Brain microvascular endothelial cell (primary cell): ENCODE results near the gene CELF1.

Source experiments
- DNase-seq: peaks from one replicate; pipeline ENCODE4 v3.0.0-alpha.2; 2020
- H3K27ac ChIP-seq: fragments of 250-450 bp; sonication (Bioruptor Pico); 2 replicates; pipeline ENCODE4 v1.5.1; 2020; ENCODE audit warnings: mild to moderate bottlenecking, moderate library complexity
- H3K27me3 ChIP-seq: fragments of 250-450 bp; sonication (Bioruptor Pico); replicated peaks from 2 replicates; pipeline ENCODE4 v1.5.1; 2020; ENCODE audit warnings: mild to moderate bottlenecking
- H3K36me3 ChIP-seq: fragments of 250-450 bp; sonication (Bioruptor Pico); replicated peaks from 2 replicates; pipeline ENCODE4 v1.5.1; 2020; ENCODE audit warnings: mild to moderate bottlenecking
- H3K4me3 ChIP-seq: 2 replicates; pipeline ENCODE4 v1.5.1; 2011; ENCODE audit warnings: low read depth, mild to moderate bottlenecking, control low read depth, low read length, moderate library complexity
- in situ Hi-C: cut with HindIII; loops from 2 replicates; pipeline ENCODE4 v1.10.0; 2017; ENCODE audit warnings: low sequenced_read_pairs, low pct_ligation_motif_present
- TF ChIP-seq, protein P1 (sequence below): IDR thresholded peaks from 2 replicates; pipeline ENCODE4 v1.5.1; 2011; ENCODE audit warnings: low read depth, mild to moderate bottlenecking, moderate library complexity, low read length, control low read depth, inconsistent platforms; ENCODE audit errors: missing control alignments

Gene CELF1

DNA sequence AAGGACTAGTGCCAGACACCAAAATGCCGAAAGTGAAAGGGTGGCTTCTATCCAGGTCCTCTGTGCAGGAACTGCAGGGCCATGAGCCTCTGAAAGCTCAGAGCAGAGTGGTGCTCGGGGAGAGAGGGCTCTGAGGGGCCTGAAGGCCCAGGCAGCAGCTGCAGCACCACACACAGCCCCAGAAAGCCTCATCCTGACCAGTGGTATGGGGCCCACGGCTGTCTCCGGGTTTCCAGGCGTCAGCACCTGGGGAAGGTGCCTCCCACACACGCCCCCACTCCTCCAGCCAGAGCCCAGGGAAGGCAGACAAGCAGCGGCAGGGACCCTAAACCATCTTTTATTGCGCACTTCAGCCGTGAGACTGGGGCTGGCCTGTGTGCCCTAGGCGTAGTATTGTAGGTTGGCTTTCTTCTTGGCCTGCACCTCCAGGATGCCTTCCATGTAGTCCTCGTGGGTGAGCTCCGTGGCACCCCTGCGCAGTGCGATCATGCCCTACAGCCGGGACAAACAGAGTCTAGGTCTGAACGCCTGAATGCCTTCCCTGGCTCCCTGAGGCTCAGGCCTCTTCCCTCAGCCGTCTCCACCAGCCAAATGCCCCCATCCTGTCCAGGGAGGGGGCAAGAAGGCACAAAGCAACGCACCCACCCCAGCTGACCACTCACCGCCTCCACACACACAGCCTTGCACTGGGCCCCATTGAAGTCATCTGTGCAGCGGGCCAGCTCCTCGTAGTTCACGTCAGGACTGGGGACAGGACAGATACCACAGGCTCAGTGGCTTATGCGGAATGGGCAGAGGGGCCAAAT, 134.3 kb downstream of the CELF1 start:
- Histone ChIP-seq H3K36me3 (peaks cover 57% of the 10 kb centered on the region), H3K27ac (no peak overlapping the region), H3K27me3 (no peaks in the 10 kb centered on the region), H3K4me3 (no peak overlapping the region)
- in situ Hi-C loops = no loop called here
- no peak for DNase-seq
- TF ChIP-seq, protein P1, sequence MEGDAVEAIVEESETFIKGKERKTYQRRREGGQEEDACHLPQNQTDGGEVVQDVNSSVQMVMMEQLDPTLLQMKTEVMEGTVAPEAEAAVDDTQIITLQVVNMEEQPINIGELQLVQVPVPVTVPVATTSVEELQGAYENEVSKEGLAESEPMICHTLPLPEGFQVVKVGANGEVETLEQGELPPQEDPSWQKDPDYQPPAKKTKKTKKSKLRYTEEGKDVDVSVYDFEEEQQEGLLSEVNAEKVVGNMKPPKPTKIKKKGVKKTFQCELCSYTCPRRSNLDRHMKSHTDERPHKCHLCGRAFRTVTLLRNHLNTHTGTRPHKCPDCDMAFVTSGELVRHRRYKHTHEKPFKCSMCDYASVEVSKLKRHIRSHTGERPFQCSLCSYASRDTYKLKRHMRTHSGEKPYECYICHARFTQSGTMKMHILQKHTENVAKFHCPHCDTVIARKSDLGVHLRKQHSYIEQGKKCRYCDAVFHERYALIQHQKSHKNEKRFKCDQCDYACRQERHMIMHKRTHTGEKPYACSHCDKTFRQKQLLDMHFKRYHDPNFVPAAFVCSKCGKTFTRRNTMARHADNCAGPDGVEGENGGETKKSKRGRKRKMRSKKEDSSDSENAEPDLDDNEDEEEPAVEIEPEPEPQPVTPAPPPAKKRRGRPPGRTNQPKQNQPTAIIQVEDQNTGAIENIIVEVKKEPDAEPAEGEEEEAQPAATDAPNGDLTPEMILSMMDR = no peak

DNA sequence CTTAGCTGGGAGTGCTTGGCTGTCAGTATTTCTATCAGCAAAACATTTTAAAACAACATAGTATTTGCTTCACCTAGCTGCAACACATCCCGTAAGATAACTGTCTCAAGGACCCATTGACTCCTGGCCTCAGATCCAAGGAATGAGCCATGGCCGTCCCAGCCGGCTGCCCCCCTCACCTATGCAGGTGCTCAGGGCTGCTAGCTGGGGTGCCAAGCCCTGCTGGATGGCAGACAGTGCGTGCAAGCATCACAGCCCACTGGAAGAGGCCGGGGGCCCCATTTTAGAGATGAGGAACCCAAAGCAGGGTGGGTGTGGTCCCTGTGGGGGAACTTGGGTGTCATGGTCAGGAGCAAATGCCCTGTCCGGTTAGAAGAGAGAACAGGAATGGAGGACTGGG, 135.2 kb downstream of the CELF1 start:
- peaks cover 58% of the 10 kb centered on the region for H3K36me3 ChIP-seq
- in situ Hi-C loops = no loop called here
- DNase-seq = no peak
- no peak overlapping the region for H3K27ac ChIP-seq
- H3K4me3 ChIP-seq = no peak overlapping the region
- no peaks in the 10 kb centered on the region for H3K27me3 ChIP-seq
- TF ChIP-seq, protein P1 = no peak

DNA sequence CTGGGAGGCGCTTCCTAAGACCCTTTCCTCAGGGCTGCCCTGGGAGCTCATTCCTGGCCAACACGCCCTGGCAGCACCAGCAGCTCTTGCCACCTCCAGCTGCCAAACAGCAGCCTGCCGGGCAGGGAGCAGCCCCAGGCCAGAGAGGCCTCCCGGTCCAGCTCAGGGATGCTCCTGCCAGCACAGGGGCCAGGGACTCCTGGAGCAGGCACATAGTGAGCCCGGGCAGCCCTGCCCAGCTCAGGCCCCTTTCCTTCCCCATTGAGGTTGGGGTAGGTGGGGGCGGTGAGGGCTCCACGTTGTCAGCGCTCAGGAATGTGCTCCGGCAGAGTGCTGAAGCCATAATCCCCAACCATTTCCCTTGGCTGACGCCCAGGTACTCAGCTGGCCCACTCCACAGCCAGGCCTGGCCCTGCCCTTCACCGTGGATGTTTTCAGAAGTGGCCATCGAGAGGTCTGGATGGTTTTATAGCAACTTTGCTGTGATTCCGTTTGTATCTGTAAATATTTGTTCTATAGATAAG, 136.9 kb downstream of the CELF1 start:
- peak; percentile 89 for DNase-seq
- TF ChIP-seq, protein P1 = no peak

More for the DNA sequence above, 136.9 kb downstream of the CELF1 start:
- no peaks in the 10 kb centered on the region for H3K27me3 ChIP-seq
- H3K4me3 ChIP-seq = no peak overlapping the region
- in situ Hi-C loops = no loop called here
- H3K36me3 ChIP-seq = peaks cover 60% of the 10 kb centered on the region
- H3K27ac ChIP-seq = peak overlapping the region; percentile 33
